ENCODE measurements around the gene CRTC2.
"Not testable (repeated sequence)": the region's sequence is repeated elsewhere in the genome, so short reads cannot be mapped to it uniquely, and the experiment has no call there.

CRTC2 gene

DNA sequence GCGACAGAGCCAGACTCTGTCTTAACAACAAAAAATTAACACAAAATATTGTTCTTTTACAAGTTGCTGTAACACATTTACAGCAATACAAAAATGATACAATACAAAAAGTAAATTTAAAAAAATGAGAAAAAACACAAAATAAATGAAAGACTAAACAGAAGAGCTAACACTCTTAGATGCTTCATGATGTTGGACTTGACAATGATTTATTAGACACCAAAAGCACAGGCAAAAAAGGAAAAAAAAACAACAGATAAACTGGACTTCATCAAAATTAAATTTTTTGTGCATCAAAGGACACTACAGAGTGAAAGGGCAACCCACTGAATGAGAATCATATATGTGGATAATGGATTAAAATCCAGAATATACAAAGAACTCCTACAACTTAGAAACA lies 52.0 kb downstream of the CRTC2 start:
- TF ChIP-seq, protein P1, sequence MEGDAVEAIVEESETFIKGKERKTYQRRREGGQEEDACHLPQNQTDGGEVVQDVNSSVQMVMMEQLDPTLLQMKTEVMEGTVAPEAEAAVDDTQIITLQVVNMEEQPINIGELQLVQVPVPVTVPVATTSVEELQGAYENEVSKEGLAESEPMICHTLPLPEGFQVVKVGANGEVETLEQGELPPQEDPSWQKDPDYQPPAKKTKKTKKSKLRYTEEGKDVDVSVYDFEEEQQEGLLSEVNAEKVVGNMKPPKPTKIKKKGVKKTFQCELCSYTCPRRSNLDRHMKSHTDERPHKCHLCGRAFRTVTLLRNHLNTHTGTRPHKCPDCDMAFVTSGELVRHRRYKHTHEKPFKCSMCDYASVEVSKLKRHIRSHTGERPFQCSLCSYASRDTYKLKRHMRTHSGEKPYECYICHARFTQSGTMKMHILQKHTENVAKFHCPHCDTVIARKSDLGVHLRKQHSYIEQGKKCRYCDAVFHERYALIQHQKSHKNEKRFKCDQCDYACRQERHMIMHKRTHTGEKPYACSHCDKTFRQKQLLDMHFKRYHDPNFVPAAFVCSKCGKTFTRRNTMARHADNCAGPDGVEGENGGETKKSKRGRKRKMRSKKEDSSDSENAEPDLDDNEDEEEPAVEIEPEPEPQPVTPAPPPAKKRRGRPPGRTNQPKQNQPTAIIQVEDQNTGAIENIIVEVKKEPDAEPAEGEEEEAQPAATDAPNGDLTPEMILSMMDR (IDR thresholded peaks at IDR 0.05; ENCODE audit: low read length, missing control alignments) = no peak
- no peak for DNase-seq (ENCODE audit: low read depth)
- no peak overlapping the region for H3K4me3 ChIP-seq (replicated peaks; ENCODE audit: low read depth, low read length)

DNA sequence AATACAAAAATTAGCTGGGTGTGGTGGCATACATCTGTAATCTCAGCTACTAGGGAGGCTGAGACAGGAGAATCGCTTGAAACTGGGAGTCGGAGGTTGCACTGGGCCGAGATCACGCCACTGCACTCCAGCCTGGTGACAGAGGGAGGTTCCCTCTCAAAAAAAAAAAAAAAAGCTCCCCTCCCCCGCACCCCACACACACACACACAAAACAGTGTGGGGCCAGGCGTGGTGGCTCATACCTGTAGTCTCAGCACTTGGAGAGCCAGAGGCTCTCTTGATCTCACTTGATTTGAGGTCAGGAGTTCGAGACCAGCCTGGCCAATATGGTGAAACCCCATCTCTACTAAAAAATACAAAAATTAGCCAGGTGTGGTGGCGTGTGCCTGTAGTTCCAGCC lies 52.5 kb downstream of the CRTC2 start:
- not testable (repeated sequence) for DNase-seq (ENCODE audit: low read depth); H3K4me3 ChIP-seq (replicated peaks; ENCODE audit: low read depth, low read length)

DNA sequence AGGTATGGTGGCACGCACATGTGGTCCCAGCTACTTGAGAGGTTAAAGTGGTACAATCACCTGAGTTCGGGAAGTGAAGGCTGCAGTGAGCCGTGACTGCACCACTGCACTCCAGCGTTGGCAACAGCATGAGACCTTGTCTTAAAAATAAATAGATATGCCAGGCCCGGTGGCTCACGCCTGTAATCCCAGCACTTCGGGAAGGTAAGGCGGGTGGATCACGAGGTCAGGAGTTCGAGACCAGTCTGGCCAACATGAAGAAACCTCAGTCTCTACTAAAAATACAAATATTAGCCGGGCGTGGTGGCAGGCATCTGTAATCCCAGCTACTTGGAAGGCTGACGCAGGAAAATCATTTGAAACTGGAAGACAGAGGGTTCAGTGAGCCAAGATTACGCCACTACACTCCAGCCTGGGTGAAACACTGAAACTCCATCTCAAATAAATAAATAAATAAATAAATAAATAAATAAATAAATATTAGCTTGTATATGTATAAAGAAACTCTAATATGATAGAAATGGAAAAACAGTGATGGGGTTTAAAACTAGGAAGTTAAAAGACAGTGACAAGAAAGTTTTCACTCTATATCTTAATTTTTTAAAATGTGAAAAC lies 54.5 kb downstream of the CRTC2 start:
- H3K4me3 ChIP-seq (replicated peaks; ENCODE audit: low read depth, low read length) = no peak overlapping the region
- no peak for DNase-seq (ENCODE audit: low read depth)
- TF ChIP-seq, protein P1 (IDR thresholded peaks at IDR 0.05; ENCODE audit: low read length, missing control alignments) = no peak

DNA sequence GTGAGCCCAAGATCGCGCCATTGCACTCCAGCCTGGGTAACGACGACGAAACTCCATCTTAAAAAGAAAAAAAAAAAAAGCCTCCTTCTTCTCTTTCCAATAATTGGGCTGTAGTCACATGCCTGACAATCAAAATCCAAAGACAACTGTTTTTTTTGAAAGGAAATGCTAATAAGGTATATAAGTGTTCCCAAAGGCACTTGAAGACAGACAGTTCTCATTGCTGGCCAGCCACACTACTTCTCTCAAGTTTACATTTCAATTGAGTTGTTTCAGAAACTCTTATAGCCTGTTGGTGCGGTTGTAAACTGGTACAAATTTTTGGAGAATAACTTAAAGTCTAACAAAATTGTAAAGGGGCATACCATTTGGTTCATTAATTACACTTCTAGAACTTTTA lies 58.9 kb downstream of the CRTC2 start:
- TF ChIP-seq, protein P1 (IDR thresholded peaks at IDR 0.05; ENCODE audit: low read length, missing control alignments) = no peak
- no peak overlapping the region for H3K4me3 ChIP-seq (replicated peaks; ENCODE audit: low read depth, low read length)
- DNase-seq (ENCODE audit: low read depth) = no peak

All from fibroblast of pulmonary artery (primary cell).